Activated CD8-positive, alpha-beta memory T cell treated with anti-CD3 and anti-CD28 coated beads for 36 hours (primary cell): ENCODE measurements around the gene ARGLU1. TPM values are rescaled to one million over a fixed set of nuclear protein-coding genes. Genes with fewer than 3 reads are reported as not detected.

Source experiments
- CTCF ChIA-PET: fragments of 350-600 bp; sonication (Branson Sonifier 250); formaldehyde crosslinking; loops from one replicate; lab custom pipeline; 2021; ENCODE audit warnings: antibody characterized with exemption; lab: Charles Lee
- POLR2A ChIA-PET: fragments of 350-600 bp; sonication (Branson Sonifier 250); formaldehyde crosslinking; loops from one replicate; lab custom pipeline; 2021; ENCODE audit warnings: antibody characterized with exemption; lab: Charles Lee
- total RNA-seq, 2 experiments: library from RNA; stranded (reverse); gene quantifications; one replicate each; pipeline ENCODE4 v1.2.3, GENCODE V29; 2021

ARGLU1 gene
- total RNA-seq, 2 experiments from 2014 or later: 73.4 to 78.5 TPM

- POLR2A ChIA-PET: no interaction called here
- CTCF ChIA-PET: no interaction called here
These were observed 36.9 kb downstream of the ARGLU1 start for GRCh38 chr13:106530980-106531481.

- POLR2A ChIA-PET: no interaction called here
- CTCF ChIA-PET: no interaction called here
These were observed 37.6 kb downstream of the ARGLU1 start for GRCh38 chr13:106530171-106530851.

GRCh38 chr13:106529415-106530170 is 38.3 kb downstream of the ARGLU1 start:
- ChIA-PET CTCF (no interaction called here), POLR2A (no interaction called here)

GRCh38 chr13:106528718-106529414 is 39.1 kb downstream of the ARGLU1 start:
- ChIA-PET POLR2A (interaction anchor here (0.6 kb wide), 1 partner anchor 335 kb away, joined by 3 read pairs; no protein-coding TSS in a partner anchor), CTCF (no interaction called here)

GRCh38 chr13:106527826-106528225 is 40.1 kb downstream of the ARGLU1 start:
- ChIA-PET POLR2A (no interaction called here), CTCF (no interaction called here)

GRCh38 chr13:106527445-106527801 is 40.5 kb downstream of the ARGLU1 start:
- ChIA-PET CTCF (no interaction called here), POLR2A (no interaction called here)

- ChIA-PET CTCF (no interaction called here), POLR2A (no interaction called here)
These were observed 41.0 kb downstream of the ARGLU1 start for GRCh38 chr13:106526738-106527444.

GRCh38 chr13:106525865-106526264 is 42.1 kb downstream of the ARGLU1 start:
- ChIA-PET CTCF (no interaction called here), POLR2A (no interaction called here)

GRCh38 chr13:106524108-106524507 is 43.8 kb downstream of the ARGLU1 start:
- POLR2A ChIA-PET: no interaction called here
- CTCF ChIA-PET: no interaction called here

- POLR2A ChIA-PET: no interaction called here
- CTCF ChIA-PET: no interaction called here
These were observed 44.4 kb downstream of the ARGLU1 start for GRCh38 chr13:106523576-106523975.

- ChIA-PET POLR2A (no interaction called here), CTCF (no interaction called here)
These were observed 44.9 kb downstream of the ARGLU1 start for GRCh38 chr13:106522898-106523525.

- ChIA-PET POLR2A (no interaction called here), CTCF (no interaction called here)
These were observed 45.7 kb downstream of the ARGLU1 start for GRCh38 chr13:106522112-106522705.

GRCh38 chr13:106521095-106521799 is 46.7 kb downstream of the ARGLU1 start:
- POLR2A ChIA-PET: no interaction called here
- CTCF ChIA-PET: no interaction called here

- POLR2A ChIA-PET: no interaction called here
- CTCF ChIA-PET: no interaction called here
These were observed 47.5 kb downstream of the ARGLU1 start for GRCh38 chr13:106520251-106521054.

- CTCF ChIA-PET: no interaction called here
- POLR2A ChIA-PET: no interaction called here
These were observed 49.4 kb downstream of the ARGLU1 start for GRCh38 chr13:106518512-106518911.

GRCh38 chr13:106517109-106517847 is 50.7 kb downstream of the ARGLU1 start:
- POLR2A ChIA-PET: no interaction called here
- CTCF ChIA-PET: no interaction called here
